Stomach (tissue), 9 donors: Measurements from ENCODE around the gene PHACTR4. TPM values are rescaled to one million over a fixed set of nuclear protein-coding genes. Genes with fewer than 3 reads are reported as not detected.
"Not testable (repeated sequence)": the region's sequence is repeated elsewhere in the genome, so short reads cannot be mapped to it uniquely, and the experiment has no call there.

Experiments
- DNase-seq, 2 donors: peaks; one replicate each; pipeline versions ENCODE4 v3.0.0 to v3.0.0-alpha.2; 2013 to 2019
- H3K27ac ChIP-seq, 5 donors: fragments of 200-600 bp in 4 of 5; sonication (generic) in 4 of 5; one replicate each; pipeline ENCODE4 v1.5.1; 2013 to 2019; ENCODE audit warnings: mild to moderate bottlenecking in 1 of 5, moderate library complexity in 1 of 5
- H3K27me3 ChIP-seq, 3 donors: fragments of 200-600 bp; sonication (generic); one replicate each; pipeline ENCODE4 v1.5.1; 2017 to 2019; ENCODE audit warnings: mixed run types in 1 of 3
- H3K36me3 ChIP-seq, 4 donors: fragments of 200-600 bp; sonication (generic); 1 replicate in 3 of 4; 2 replicates in 1 of 4; pipeline ENCODE4 v1.5.1; 2016 to 2019
- H3K4me1 ChIP-seq, 4 donors: fragments of 200-600 bp; sonication (generic); one replicate each; pipeline ENCODE4 v1.5.1; 2016 to 2019
- H3K4me3 ChIP-seq, 4 donors: fragments of 200-600 bp; sonication (generic) in 3 of 4; one replicate each; pipeline ENCODE4 v1.5.1; 2016 to 2019; ENCODE audit warnings: mild to moderate bottlenecking in 1 of 4
- H3K9me3 ChIP-seq, 4 donors: fragments of 200-600 bp; sonication (generic); one replicate each; pipeline ENCODE4 v1.5.1; 2016 to 2019
- EP300 ChIP-seq: sonication (generic); formaldehyde crosslinking; IDR thresholded peaks from one replicate; pipeline ENCODE4 v1.6.1; 2017; ENCODE audit warnings: antibody characterized with exemption
- POLR2A ChIP-seq, 4 donors: fragments of 450-650 bp; IDR thresholded peaks; one replicate each; pipeline ENCODE4 v1.6.1; 2016; ENCODE audit warnings: antibody characterized with exemption in 4 of 4, control low read depth in 2 of 4, mild to moderate bottlenecking in 1 of 4, moderate library complexity in 1 of 4
- POLR2AphosphoS5 ChIP-seq, 3 donors: sonication (generic); formaldehyde crosslinking; IDR thresholded peaks; one replicate each; pipeline ENCODE4 v1.6.1; 2016; ENCODE audit warnings: antibody characterized with exemption in 3 of 3
- WGBS, 5 donors: extraction: QIAGEN DNeasy Blood & Tissue Kit in 3 of 5; methylation state at CpG; one replicate each; pipeline versions ENCODE4 v1.1.5 to v1.1.7; 2013 to 2018; 5-methylcytosine and 5-hydroxymethylcytosine counted together
- intact Hi-C: fragments of 100-400 bp; cut with DNase I; formaldehyde crosslinking; loops from one replicate; pipeline ENCODE4 v1.15.1; 2023; ENCODE audit warnings: low total_unique reads
- polyA plus RNA-seq, 3 donors: library from polyadenylated mRNA; stranded (reverse); fragments of 200-250 nt; gene quantifications; one replicate each; pipeline ENCODE4 v1.2.3, GENCODE V29; 2013
- total RNA-seq, 5 donors: library from RNA; depleted of rRNA; stranded (reverse); fragments of >200 nt; gene quantifications; one replicate each; pipeline versions ENCODE4 v1.1.0 to v1.2.3, GENCODE V29; 2014 to 2016
- TF ChIP-seq, protein P1 (sequence below), 7 experiments: fragments of 450-650 bp in 4 of 7; fragments of 200-600 bp in 3 of 7; sonication (generic) in 3 of 7; IDR thresholded peaks; one replicate each; pipeline ENCODE4 v1.5.1; 2016 to 2019; ENCODE audit warnings: antibody characterized with exemption in 7 of 7, control low read depth in 2 of 7, mild to moderate bottlenecking in 1 of 7
- donor health status: healthy with polysubstance abuse.
- donor health status: Bipolar disorder and iron deficiency.
- donor health status: healthy.

Gene PHACTR4
- total and polyA plus RNA-seq, 8 donors: 14.1 to 40.0 (median 21.3) TPM

DNA sequence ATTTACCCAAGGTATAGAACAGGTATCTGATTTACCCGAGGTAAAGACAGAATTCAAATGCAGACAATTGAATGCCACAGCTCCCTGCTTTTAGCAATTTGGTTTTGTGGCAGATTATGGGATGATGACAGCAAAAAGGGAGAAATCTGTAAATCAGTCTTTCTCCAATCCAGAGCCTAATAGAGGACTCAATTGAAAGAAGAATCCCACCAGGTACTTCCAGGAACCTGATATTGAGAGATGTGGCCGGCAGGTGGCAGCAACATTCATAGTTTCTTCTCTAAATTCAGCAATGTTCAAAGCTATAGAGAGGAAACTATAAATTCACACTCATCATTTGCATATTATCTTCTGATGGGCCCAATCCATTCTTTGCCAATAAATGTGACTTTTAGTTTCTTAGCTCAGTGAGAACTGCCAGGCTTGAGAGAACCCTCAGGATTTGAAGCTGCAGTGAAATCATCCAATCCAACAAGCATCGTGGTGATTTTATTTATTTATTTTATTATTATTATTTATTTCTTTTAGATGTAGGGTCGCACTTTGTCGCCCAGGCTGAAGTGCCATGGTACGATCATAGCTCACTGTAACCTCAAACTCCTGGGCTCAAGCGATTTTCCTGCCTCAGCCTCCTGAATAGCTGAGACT lies 9.8 kb upstream of the PHACTR4 start:
- H3K4me3 ChIP-seq: no peak overlapping the region
- no peaks in the 10 kb centered on the region for H3K9me3 ChIP-seq
- TF ChIP-seq POLR2AphosphoS5 (IDR thresholded peaks at IDR 0.05) (peak in 1 of 3 donors; percentile 42), EP300 (no peak)
- TF ChIP-seq, protein P1, sequence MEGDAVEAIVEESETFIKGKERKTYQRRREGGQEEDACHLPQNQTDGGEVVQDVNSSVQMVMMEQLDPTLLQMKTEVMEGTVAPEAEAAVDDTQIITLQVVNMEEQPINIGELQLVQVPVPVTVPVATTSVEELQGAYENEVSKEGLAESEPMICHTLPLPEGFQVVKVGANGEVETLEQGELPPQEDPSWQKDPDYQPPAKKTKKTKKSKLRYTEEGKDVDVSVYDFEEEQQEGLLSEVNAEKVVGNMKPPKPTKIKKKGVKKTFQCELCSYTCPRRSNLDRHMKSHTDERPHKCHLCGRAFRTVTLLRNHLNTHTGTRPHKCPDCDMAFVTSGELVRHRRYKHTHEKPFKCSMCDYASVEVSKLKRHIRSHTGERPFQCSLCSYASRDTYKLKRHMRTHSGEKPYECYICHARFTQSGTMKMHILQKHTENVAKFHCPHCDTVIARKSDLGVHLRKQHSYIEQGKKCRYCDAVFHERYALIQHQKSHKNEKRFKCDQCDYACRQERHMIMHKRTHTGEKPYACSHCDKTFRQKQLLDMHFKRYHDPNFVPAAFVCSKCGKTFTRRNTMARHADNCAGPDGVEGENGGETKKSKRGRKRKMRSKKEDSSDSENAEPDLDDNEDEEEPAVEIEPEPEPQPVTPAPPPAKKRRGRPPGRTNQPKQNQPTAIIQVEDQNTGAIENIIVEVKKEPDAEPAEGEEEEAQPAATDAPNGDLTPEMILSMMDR (IDR thresholded peaks at IDR 0.05): peak in 5 of 7 experiments; percentile 49 to 72 (median 52)
- peak; percentile 86 to 88 for DNase-seq
- H3K27me3 ChIP-seq: no peaks in the 10 kb centered on the region
- H3K27ac ChIP-seq: no peak overlapping the region
- H3K4me1 ChIP-seq: peaks cover 0 to under 1% (median 0%) of the 10 kb centered on the region in 4 donors
- intact Hi-C loops: loop anchor here (10.0 kb wide), 1 partner anchor 145 kb away; the partner anchor contains the start of gene RCC1
- no peaks in the 10 kb centered on the region for H3K36me3 ChIP-seq
- WGBS, 5 donors: 40 to 47% (median 41%) methylated on average over 7 of the region's 7 CpGs

DNA sequence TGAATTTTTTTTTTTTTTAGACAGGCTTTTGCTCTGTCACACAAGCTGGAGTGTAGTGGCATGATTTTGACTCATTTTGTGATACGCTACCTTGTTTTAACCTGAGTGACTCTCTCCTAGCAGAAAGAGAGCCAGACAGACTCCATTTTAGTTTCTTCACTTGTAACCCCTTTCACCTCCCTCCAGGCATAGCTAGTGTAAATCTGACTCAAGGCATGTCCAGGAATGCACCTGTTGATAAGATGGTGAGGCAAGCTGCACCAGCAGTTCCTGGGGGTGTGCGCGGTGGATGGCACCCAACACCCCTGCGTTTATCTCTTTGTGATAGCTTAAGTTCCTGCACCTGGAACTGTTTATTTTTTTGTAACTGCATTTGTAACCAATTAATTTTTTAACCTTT lies 4.7 kb upstream of the PHACTR4 start:
- no peak for DNase-seq
- Histone ChIP-seq H3K4me1 (peaks cover 0 to 22% (median 11%) of the 10 kb centered on the region in 4 donors), H3K36me3 (no peaks in the 10 kb centered on the region), H3K27ac (peak overlapping the region in 1 of 5 donors; percentile 46), H3K9me3 (no peaks in the 10 kb centered on the region), H3K4me3 (no peak overlapping the region), H3K27me3 (no peaks in the 10 kb centered on the region)
- TF ChIP-seq EP300 (no peak), POLR2AphosphoS5 (IDR thresholded peaks at IDR 0.05) (no peak), POLR2A (IDR thresholded peaks at IDR 0.05) (no peak)
- TF ChIP-seq, protein P1 (IDR thresholded peaks at IDR 0.05): no peak
- intact Hi-C loops: loop anchor here (10.0 kb wide), 1 partner anchor 140 kb away; the partner anchor contains the start of gene RCC1
- 33 to 45% (median 44%) methylated on average over 4 of the region's 4 CpGs for WGBS, 5 donors

- intact Hi-C loops: loop anchor here (10.0 kb wide), 1 partner anchor 139 kb away; the partner anchor contains the start of gene RCC1
- Histone ChIP-seq H3K4me1 (peaks cover 4 to 28% (median 15%) of the 10 kb centered on the region in 4 donors), H3K4me3 (no peak overlapping the region), H3K27me3 (no peaks in the 10 kb centered on the region), H3K9me3 (no peaks in the 10 kb centered on the region), H3K27ac (peak overlapping the region in 2 of 5 donors; percentile 46 to 58), H3K36me3 (no peaks in the 10 kb centered on the region)
- 53 to 68% (median 63%) methylated on average over 7 of the region's 7 CpGs for WGBS, 5 donors
- DNase-seq: peak in 1 of 2 donors; percentile 82
- TF ChIP-seq POLR2A (IDR thresholded peaks at IDR 0.05): no peak
- TF ChIP-seq EP300: no peak
- TF ChIP-seq, protein P1 (IDR thresholded peaks at IDR 0.05): no peak
- no peak for TF ChIP-seq POLR2AphosphoS5 (IDR thresholded peaks at IDR 0.05)
These were observed 3.7 kb upstream of the PHACTR4 start for GRCh38 chr1:28365864-28366263.

- not testable (repeated sequence) for DNase-seq, H3K9me3 ChIP-seq, H3K27me3 ChIP-seq, H3K4me3 ChIP-seq, H3K36me3 ChIP-seq
- WGBS, 5 donors: 95 to 98% (median 96%) methylated on average over 15 of the region's 15 CpGs
- intact Hi-C loops: loop anchor here (10.0 kb wide), 1 partner anchor 136 kb away; the partner anchor contains the start of gene RCC1
- Histone ChIP-seq H3K27ac (peak overlapping the region in 3 of 5 donors; percentile 97), H3K4me1 (peaks cover 15 to 53% (median 37%) of the 10 kb centered on the region in 4 donors)
These were observed 932 bp upstream of the PHACTR4 start for GRCh38 chr1:28368608-28369007.
